Astrocyte (in vitro differentiated cells and primary cell): ENCODE results near the gene SACS. TPM values are rescaled to one million over a fixed set of nuclear protein-coding genes. Genes with fewer than 3 reads are reported as not detected.

Source experiments
- DNase-seq: peaks from one replicate; pipeline ENCODE4 v3.0.0-alpha.2; 2010; ENCODE audit warnings: low read depth
- FAIRE-seq: peaks from 2 replicates; lab custom pipeline; 2011; peaks lifted over from hg19 to GRCh38; lab: Jason Lieb, UNC
- H2AFZ ChIP-seq: 2 replicates; pipeline ENCODE4 v1.6.0; 2012; ENCODE audit warnings: low read depth, low read length, inconsistent platforms
- H3K27ac ChIP-seq: 2 replicates; pipeline ENCODE4 v1.5.1; 2011; ENCODE audit warnings: low read depth, low read length, inconsistent platforms
- H3K27me3 ChIP-seq: 2 replicates; pipeline ENCODE4 v1.6.0; 2011; ENCODE audit warnings: low read length, inconsistent platforms; ENCODE audit not compliant: insufficient read depth
- H3K36me3 ChIP-seq: 2 replicates; pipeline ENCODE4 v1.5.1; 2011; ENCODE audit warnings: low read length, inconsistent platforms; ENCODE audit not compliant: insufficient read depth
- H3K4me1 ChIP-seq: 2 replicates; pipeline ENCODE4 v1.5.1; 2011; ENCODE audit warnings: low read length, inconsistent platforms; ENCODE audit not compliant: insufficient read depth
- H3K4me2 ChIP-seq: 2 replicates; pipeline ENCODE4 v1.6.0; 2012; ENCODE audit warnings: low read length, inconsistent platforms
- H3K4me3 ChIP-seq: 2 replicates; pipeline ENCODE4 v1.5.1; 2011; ENCODE audit warnings: low read depth, mild to moderate bottlenecking, low read length, inconsistent platforms; ENCODE audit not compliant: insufficient read depth
- H3K79me2 ChIP-seq: 2 replicates; pipeline ENCODE4 v1.6.0; 2012; ENCODE audit warnings: mild to moderate bottlenecking, low read length, inconsistent platforms; ENCODE audit not compliant: insufficient read depth
- H3K9ac ChIP-seq: 2 replicates; pipeline ENCODE4 v1.6.0; 2012; ENCODE audit warnings: mild to moderate bottlenecking, low read length, inconsistent platforms
- H3K9me3 ChIP-seq: 2 replicates; pipeline ENCODE4 v1.5.1; 2012; ENCODE audit warnings: low read depth, mild to moderate bottlenecking, low read length, inconsistent platforms; ENCODE audit not compliant: insufficient read depth
- H4K20me1 ChIP-seq: 2 replicates; pipeline ENCODE4 v1.6.0; 2012; ENCODE audit warnings: low read length, inconsistent platforms; ENCODE audit not compliant: insufficient read depth
- H3K27ac Mint-ChIP-seq: one replicate; pipeline ENCODE4 v1.8.0; 2021; ENCODE audit warnings: mild to moderate bottlenecking, mixed read lengths; ENCODE audit not compliant: unreplicated experiment
- H3K27me3 Mint-ChIP-seq: one replicate; pipeline ENCODE4 v1.8.0; 2021; ENCODE audit warnings: low read depth, mixed read lengths; ENCODE audit not compliant: unreplicated experiment
- H3K36me3 Mint-ChIP-seq: one replicate; pipeline ENCODE4 v1.8.0; 2021; ENCODE audit warnings: low read depth, mixed read lengths; ENCODE audit not compliant: unreplicated experiment
- H3K4me1 Mint-ChIP-seq: one replicate; pipeline ENCODE4 v1.8.0; 2021; ENCODE audit warnings: low read depth, mixed read lengths; ENCODE audit not compliant: unreplicated experiment
- H3K4me3 Mint-ChIP-seq: one replicate; pipeline ENCODE4 v1.8.0; 2021; ENCODE audit warnings: mild to moderate bottlenecking, moderate library complexity, mixed read lengths; ENCODE audit not compliant: unreplicated experiment
- H3K9me3 Mint-ChIP-seq: one replicate; pipeline ENCODE4 v1.8.0; 2021; ENCODE audit warnings: mild to moderate bottlenecking, mixed read lengths; ENCODE audit not compliant: unreplicated experiment
- CTCF ChIP-seq: IDR thresholded peaks from 2 replicates; pipeline ENCODE4 v1.5.1; 2011; ENCODE audit warnings: low read depth, mild to moderate bottlenecking, inconsistent platforms, low read length, moderate library complexity; ENCODE audit not compliant: insufficient read depth
- EZH2 ChIP-seq: IDR thresholded peaks from 2 replicates; pipeline ENCODE4 v1.6.1; 2012; ENCODE audit warnings: mild to moderate bottlenecking, low read length, inconsistent platforms; ENCODE audit not compliant: insufficient read depth
- total RNA-seq: library from RNA; stranded (reverse); gene quantifications from 2 replicates; pipeline ENCODE4 v1.2.1, GENCODE V29; 2021

SACS gene
- total RNA-seq, 1 donor from 2014 or later, result 79.4 TPM

DNA sequence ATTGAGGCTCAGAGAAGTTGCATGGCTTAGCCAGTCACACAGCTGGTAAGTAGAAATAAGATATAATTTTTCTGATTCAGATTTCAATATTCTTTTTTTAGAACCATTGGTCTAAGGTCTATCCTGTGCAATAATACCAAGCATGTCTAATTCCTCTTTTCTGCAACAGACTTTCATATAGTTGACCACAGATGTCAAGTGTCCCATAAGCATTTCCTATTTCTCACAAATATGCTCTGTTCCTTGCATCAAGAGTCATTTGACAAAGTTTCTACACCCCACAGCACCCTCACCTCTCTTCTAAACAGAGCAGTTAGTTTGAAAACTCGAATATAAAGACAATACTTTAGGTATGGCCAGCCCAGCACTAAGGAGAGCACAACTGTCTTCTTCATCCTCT is 26.8 kb upstream of the SACS start:
- H3K4me3 Mint-ChIP-seq, result no peak overlapping the region
- H2AFZ ChIP-seq, result no peak overlapping the region

DNA sequence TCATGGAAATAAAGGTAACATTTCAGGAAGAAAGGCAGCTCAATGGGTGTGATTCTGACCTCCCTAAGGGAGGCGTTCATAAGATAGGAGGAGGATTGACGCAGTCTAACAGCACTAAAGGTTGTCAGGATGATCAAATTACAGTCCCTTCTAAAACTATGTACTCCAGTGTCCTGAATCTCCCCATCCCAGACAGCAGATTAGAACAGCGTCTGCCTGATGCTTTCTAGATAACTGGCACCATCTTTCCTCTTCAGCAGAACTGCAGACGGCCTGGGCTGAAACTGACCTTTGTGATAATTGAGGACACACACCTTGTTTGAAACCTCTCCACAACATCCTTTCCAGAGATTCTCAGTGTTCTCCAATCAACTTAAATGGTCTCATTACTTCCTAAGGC is 25.5 kb upstream of the SACS start:
- peaks cover 4% of the 10 kb centered on the region for H3K27me3 Mint-ChIP-seq
- H3K9me3 Mint-ChIP-seq, result peaks cover 4% of the 10 kb centered on the region
- no peak overlapping the region for H3K4me3 ChIP-seq
- TF ChIP-seq EZH2, result no peak
- no peak for TF ChIP-seq CTCF
- no peak for FAIRE-seq
- no peaks in the 10 kb centered on the region for H3K27me3 ChIP-seq
- no peak overlapping the region for H3K27ac ChIP-seq
- no peaks in the 10 kb centered on the region for H3K79me2 ChIP-seq
- no peaks in the 10 kb centered on the region for H3K9me3 ChIP-seq
- H3K27ac Mint-ChIP-seq, result no peak overlapping the region
- no peak overlapping the region for H3K4me2 ChIP-seq
- H3K9ac ChIP-seq, result no peak overlapping the region
- no peaks in the 10 kb centered on the region for H3K36me3 ChIP-seq
- no peak for DNase-seq
- peaks cover 11% of the 10 kb centered on the region for H3K4me1 Mint-ChIP-seq
- H3K4me3 Mint-ChIP-seq, result no peak overlapping the region
- peaks cover 2% of the 10 kb centered on the region for H3K36me3 Mint-ChIP-seq
- no peaks in the 10 kb centered on the region for H4K20me1 ChIP-seq
- H2AFZ ChIP-seq, result no peak overlapping the region
- H3K4me1 ChIP-seq, result peaks cover 7% of the 10 kb centered on the region

More for the DNA sequence above, 26.8 kb upstream of the SACS start:
- no peaks in the 10 kb centered on the region for H3K79me2 ChIP-seq
- peaks cover 11% of the 10 kb centered on the region for H3K4me1 Mint-ChIP-seq
- TF ChIP-seq EZH2 (no peak), CTCF (no peak)
- no peak overlapping the region for H3K27ac Mint-ChIP-seq
- H3K27me3 ChIP-seq, result no peaks in the 10 kb centered on the region
- no peak for DNase-seq
- no peaks in the 10 kb centered on the region for H3K9me3 ChIP-seq
- peaks cover 2% of the 10 kb centered on the region for H3K36me3 Mint-ChIP-seq
- H3K4me3 ChIP-seq, result no peak overlapping the region
- no peak for FAIRE-seq
- H3K27ac ChIP-seq, result no peak overlapping the region
- peaks cover 7% of the 10 kb centered on the region for H3K4me1 ChIP-seq
- H3K27me3 Mint-ChIP-seq, result peaks cover 3% of the 10 kb centered on the region
- H3K36me3 ChIP-seq, result no peaks in the 10 kb centered on the region
- H3K9me3 Mint-ChIP-seq, result no peaks in the 10 kb centered on the region
- H3K9ac ChIP-seq, result no peak overlapping the region
- H4K20me1 ChIP-seq, result no peaks in the 10 kb centered on the region
- H3K4me2 ChIP-seq, result no peak overlapping the region

DNA sequence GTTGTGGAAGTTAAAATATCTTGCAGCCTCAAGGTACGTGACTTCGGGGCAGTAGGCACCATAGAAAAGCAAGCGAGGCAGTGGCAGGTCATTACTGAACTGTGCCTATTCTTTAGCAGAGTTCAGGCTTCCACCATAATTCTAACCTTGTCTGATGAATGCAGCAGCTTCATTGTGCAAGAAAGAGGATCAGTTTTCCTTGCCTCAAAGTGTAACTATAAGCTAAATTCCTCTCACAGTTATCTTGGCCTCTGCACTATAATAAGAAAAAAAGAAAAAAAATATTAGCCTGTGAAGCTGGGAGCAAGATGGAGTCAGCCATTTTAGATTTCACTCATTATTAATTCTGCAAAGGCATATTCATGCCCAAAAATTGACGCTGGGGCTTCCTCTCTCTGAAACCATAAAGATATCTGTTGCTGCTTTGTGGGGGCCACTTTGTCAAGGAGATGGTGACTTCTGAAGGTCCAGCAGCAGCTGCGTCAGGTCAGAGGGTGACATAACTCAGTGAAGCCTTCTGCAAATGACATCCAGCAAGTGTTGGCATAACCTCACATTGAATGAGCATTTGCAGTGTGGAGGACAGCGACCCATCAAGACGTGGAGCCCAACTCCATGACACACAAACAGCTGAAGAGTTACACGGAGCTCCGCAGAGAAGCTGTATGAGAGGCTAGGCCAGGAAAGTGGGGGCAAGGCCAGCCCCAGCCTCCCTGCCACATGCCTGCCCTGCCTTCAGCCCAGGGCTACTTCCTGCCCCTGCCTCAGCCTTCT is 23.1 kb upstream of the SACS start:
- Histone ChIP-seq H3K27ac (no peak overlapping the region), H3K9me3 (no peaks in the 10 kb centered on the region), H3K4me2 (no peak overlapping the region), H3K79me2 (no peaks in the 10 kb centered on the region), H2AFZ (no peak overlapping the region), H3K36me3 (no peaks in the 10 kb centered on the region), H3K4me3 (no peak overlapping the region), H3K4me1 (no peaks in the 10 kb centered on the region), H3K9ac (no peak overlapping the region), H4K20me1 (no peaks in the 10 kb centered on the region), H3K27me3 (no peaks in the 10 kb centered on the region)
- TF ChIP-seq EZH2 (no peak), CTCF (no peak)
- Mint-ChIP-seq H3K27ac (no peak overlapping the region), H3K4me1 (peaks cover 4% of the 10 kb centered on the region), H3K36me3 (peaks cover 2% of the 10 kb centered on the region), H3K9me3 (peaks cover 4% of the 10 kb centered on the region), H3K27me3 (peaks cover 4% of the 10 kb centered on the region), H3K4me3 (no peak overlapping the region)
- DNase-seq (no peak), FAIRE-seq (no peak)
